Pancreas (tissue), 10 donors: ENCODE measurements around the gene MYPN. TPM values are rescaled to one million over a fixed set of nuclear protein-coding genes. Genes with fewer than 3 reads are reported as not detected.

Experiments
- ATAC-seq, 4 donors: fragments of 200-7000 bp; cut with Tn5 transposase; one replicate each; pipeline versions ENCODE4 v1.8.0 to v1.9.1; 2020; ENCODE audit warnings: mild to moderate bottlenecking in 4 of 4, moderate library complexity in 4 of 4
- DNase-seq, 6 donors: peaks; one replicate each; pipeline ENCODE4 v3.0.0-alpha.2; 2020
- FAIRE-seq: peaks from 2 replicates; lab custom pipeline; 2012; peaks lifted over from hg19 to GRCh38; lab: Jason Lieb, UNC
- H3K27ac ChIP-seq, 4 donors: fragments of 200-600 bp; sonication (generic); 1 replicate in 3 of 4; 2 replicates in 1 of 4; pipeline versions ENCODE4 v1.5.0 to v1.8.0; 2020
- H3K27me3 ChIP-seq, 4 donors: fragments of 200-600 bp; one replicate each; pipeline ENCODE4 v1.8.0; 2021
- H3K36me3 ChIP-seq, 3 donors: fragments of 200-600 bp; sonication (generic) in 1 of 3; one replicate each; pipeline versions ENCODE4 v1.5.0 to v1.8.0; 2020 to 2021
- H3K4me1 ChIP-seq, 3 donors: fragments of 200-600 bp; one replicate each; pipeline ENCODE4 v1.8.0; 2021
- H3K4me3 ChIP-seq, 4 donors: fragments of 200-600 bp; sonication (generic) in 2 of 4; one replicate each; pipeline versions ENCODE4 v1.5.0 to v1.8.0; 2020 to 2021
- H3K9me3 ChIP-seq, 4 donors: fragments of 200-600 bp; one replicate each; pipeline ENCODE4 v1.8.0; 2021
- WGBS, 2 donors: extraction: QIAGEN DNeasy Blood & Tissue Kit; methylation state at CpG; one replicate each; pipeline ENCODE4 v1.1.7; 2013; 5-methylcytosine and 5-hydroxymethylcytosine counted together
- intact Hi-C, 3 donors: fragments of 100-400 bp; cut with DNase I; formaldehyde crosslinking; loops; one replicate each; pipeline versions ENCODE4 v1.11.1 to v1.14.2; 2022
- polyA plus RNA-seq, 2 donors: library from polyadenylated mRNA; stranded (reverse); fragments of 200-250 nt; gene quantifications; one replicate each; pipeline ENCODE4 v1.2.3, GENCODE V29; 2013
- total RNA-seq, 6 donors: library from RNA; stranded (reverse); fragmentation: NEBNext Ultra II Directional in 4 of 6; extraction: Animal tissue kit (Norgen Biotek cat#: 25700) in 4 of 6; gene quantifications; one replicate each; pipeline versions ENCODE4 v1.2.1 to v1.2.4, GENCODE V29; 2021 to 2023
- TF ChIP-seq, protein P1 (sequence below), 4 donors: fragments of 200-600 bp; sonication (generic) in 3 of 4; IDR thresholded peaks; one replicate each; pipeline versions ENCODE4 v1.5.0 to v1.8.0; 2021; ENCODE audit warnings: antibody characterized with exemption in 4 of 4
- donor health status: healthy with polysubstance abuse.
- donor health status: DM: no; HTN: no; CAD: no; lungs with moderate emphysema.
- donor health status: DM: no; HTN: no; CAD: no.
- donor health status: control.
- donor health status: control.
- donor health status: Bipolar disorder and iron deficiency.
- donor health status: DM: yes; HTN: yes; CAD: no.
- donor health status: DM: no; HTN: no; CAD: no.
- donor health status: DM: no; HTN: no; CAD: no.
- donor health status: DM: yes; HTN: yes; CAD: no.

Gene MYPN
- total and polyA plus RNA-seq, 8 donors: 0.16 to 0.83 (median 0.37) TPM

DNA sequence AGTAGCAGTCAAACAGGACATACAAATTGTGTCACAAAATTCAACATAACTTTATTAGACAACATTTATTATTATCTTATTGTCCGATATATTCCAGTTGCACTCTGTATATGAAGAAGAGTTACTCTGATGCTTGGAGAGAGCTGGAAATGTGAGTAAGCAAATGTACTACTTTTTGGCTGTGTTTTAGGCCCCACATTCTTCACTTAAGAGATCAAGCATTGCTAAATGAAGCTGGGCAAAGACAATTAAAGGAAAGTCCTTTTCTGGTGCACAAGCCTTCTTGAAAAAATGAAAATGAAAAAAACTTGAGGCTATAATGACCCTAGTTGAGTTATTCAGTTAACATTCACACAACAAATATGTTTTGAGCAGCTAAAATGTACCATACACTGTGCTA, 26.1 kb downstream of the MYPN start:
- no peak for FAIRE-seq
- TF ChIP-seq, protein P1, sequence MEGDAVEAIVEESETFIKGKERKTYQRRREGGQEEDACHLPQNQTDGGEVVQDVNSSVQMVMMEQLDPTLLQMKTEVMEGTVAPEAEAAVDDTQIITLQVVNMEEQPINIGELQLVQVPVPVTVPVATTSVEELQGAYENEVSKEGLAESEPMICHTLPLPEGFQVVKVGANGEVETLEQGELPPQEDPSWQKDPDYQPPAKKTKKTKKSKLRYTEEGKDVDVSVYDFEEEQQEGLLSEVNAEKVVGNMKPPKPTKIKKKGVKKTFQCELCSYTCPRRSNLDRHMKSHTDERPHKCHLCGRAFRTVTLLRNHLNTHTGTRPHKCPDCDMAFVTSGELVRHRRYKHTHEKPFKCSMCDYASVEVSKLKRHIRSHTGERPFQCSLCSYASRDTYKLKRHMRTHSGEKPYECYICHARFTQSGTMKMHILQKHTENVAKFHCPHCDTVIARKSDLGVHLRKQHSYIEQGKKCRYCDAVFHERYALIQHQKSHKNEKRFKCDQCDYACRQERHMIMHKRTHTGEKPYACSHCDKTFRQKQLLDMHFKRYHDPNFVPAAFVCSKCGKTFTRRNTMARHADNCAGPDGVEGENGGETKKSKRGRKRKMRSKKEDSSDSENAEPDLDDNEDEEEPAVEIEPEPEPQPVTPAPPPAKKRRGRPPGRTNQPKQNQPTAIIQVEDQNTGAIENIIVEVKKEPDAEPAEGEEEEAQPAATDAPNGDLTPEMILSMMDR (IDR thresholded peaks at IDR 0.05): no peak
- Histone ChIP-seq H3K27me3 (no peaks in the 10 kb centered on the region), H3K36me3 (no peaks in the 10 kb centered on the region), H3K4me3 (no peak overlapping the region), H3K9me3 (no peaks in the 10 kb centered on the region), H3K4me1 (peaks cover 0 to 9% (median 0%) of the 10 kb centered on the region in 3 donors), H3K27ac (no peak overlapping the region)
- DNase-seq: no peak
- intact Hi-C loops: no loop called here
- ATAC-seq: peak in 1 of 4 donors; percentile 32
- WGBS, 2 donors: 91 to 100% methylated on average over 1 of the region's 1 CpG

DNA sequence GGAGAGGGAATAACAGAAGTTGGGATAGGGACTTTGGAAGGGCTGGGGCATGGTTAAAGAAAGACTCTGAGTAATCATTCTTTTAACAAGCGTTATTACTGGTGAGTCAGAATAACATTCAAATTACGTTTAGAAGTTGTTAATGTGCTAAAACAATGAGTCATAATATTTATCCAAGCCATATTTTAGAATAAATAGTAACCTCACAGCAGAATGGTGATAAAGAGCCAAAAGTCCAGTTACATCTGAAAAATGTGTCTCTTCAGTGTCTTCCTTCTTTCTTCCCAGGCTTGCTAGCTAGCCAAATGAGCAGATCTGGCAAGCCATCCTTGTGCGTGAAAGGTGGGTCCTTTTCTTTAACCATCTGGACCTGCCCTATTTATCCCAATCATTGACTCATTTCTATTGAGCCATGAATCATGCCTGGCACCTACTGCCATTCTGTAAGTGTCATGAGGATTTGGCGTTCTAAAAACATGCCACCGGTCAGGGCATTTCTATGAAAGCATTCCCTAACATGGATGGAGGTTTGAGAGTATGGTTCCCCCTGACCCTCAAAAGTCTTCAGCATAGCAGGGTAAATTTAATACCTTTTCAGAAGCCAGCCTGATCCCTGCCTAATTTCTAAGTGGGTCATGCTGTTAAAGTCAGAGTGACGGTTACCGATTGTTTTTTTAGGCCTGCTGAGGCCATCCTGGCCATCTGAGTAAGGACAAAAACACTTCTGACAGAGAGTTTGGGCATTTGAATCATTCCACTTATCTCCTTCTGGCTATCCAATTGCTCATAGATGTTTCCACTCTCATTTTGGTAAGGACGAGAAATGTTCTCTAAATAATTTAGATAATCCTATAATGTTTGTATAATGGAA, 26.9 kb downstream of the MYPN start:
- WGBS, 2 donors: 57 to 68% methylated on average over 8 of the region's 8 CpGs
- TF ChIP-seq, protein P1 (IDR thresholded peaks at IDR 0.05): no peak
- peak; percentile 62 to 91 (median 73) for ATAC-seq

DNA sequence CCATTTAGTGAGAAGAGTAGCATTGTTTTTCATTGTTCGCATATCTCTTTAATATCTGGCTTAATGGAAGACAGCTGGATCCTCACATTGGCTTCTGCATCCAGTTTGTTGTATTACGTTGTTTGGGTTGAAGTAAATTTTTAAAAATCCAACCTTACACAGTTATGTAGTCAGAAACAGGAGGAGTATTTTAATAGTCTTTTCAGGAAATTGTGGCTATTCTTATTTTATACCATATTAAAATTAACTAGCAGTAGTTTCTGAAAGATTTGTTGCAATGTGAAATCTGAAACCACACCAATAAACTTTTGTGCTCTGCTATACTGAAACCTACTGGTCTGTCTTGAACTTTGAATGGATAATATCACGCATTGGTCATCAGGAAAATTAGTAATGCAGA, 27.9 kb downstream of the MYPN start:
- 92 to 96% methylated on average over 3 of the region's 3 CpGs for whole genome bisulfite sequencing, 2 donors
- FAIRE-seq (no peak), ATAC-seq (no peak), DNase-seq (no peak)
- TF ChIP-seq, protein P1 (IDR thresholded peaks at IDR 0.05): no peak
- Histone ChIP-seq H3K27me3 (no peaks in the 10 kb centered on the region), H3K27ac (no peak overlapping the region), H3K4me3 (no peak overlapping the region), H3K9me3 (no peaks in the 10 kb centered on the region), H3K36me3 (no peaks in the 10 kb centered on the region), H3K4me1 (peaks cover 0 to 9% (median 0%) of the 10 kb centered on the region in 3 donors)
- intact Hi-C loops: no loop called here

More for the DNA sequence above, 26.9 kb downstream of the MYPN start:
- Histone ChIP-seq H3K9me3 (no peaks in the 10 kb centered on the region), H3K27me3 (no peaks in the 10 kb centered on the region), H3K4me1 (peaks cover 0 to 9% (median 0%) of the 10 kb centered on the region in 3 donors), H3K4me3 (no peak overlapping the region), H3K27ac (no peak overlapping the region), H3K36me3 (no peaks in the 10 kb centered on the region)
- DNase-seq (peak in 1 of 6 donors; percentile 43), FAIRE-seq (peak; percentile 66)
- intact Hi-C loops: no loop called here

DNA sequence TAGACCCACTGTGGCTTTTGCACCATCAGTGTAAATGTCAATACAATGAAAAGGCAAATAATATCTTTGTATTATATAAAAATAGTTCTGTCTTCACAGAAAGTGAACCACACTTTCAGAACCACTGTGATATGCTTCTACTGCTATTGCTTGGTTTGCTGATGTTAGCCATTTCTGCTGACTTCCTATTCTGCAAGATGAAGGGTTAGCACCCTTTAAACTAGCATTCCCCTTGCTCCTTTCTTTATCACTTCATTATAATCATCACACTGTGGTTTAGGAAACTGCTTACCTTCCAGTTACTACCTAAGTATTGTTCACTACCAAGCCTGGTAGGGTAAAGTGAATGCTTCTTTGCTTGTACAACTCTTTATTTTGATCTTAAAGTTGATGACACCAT, 29.2 kb downstream of the MYPN start:
- no peak for DNase-seq
- Histone ChIP-seq H3K4me1 (peaks cover 0 to 9% (median 0%) of the 10 kb centered on the region in 3 donors), H3K27me3 (no peaks in the 10 kb centered on the region), H3K36me3 (no peaks in the 10 kb centered on the region), H3K4me3 (no peak overlapping the region), H3K27ac (no peak overlapping the region), H3K9me3 (no peaks in the 10 kb centered on the region)
- FAIRE-seq: no peak
- no peak for ATAC-seq
- intact Hi-C loops: no loop called here
- TF ChIP-seq, protein P1 (IDR thresholded peaks at IDR 0.05): no peak
